Activated CD4-positive, alpha-beta T cell treated with anti-CD3 and anti-CD28 coated beads, Interleukin-2, amount 50 U/mL, for 24 hours (primary cell): Measurements from ENCODE around the gene MBOAT2.
"Not testable (repeated sequence)": the region's sequence is repeated elsewhere in the genome, so short reads cannot be mapped to it uniquely, and the experiment has no call there.

Source experiments
- DNase-seq, 2 donors: peaks; one replicate each; pipeline ENCODE4 v3.0.0-alpha.2; 2020; ENCODE audit warnings: low read depth in 1 of 2, low spot score in 1 of 2

The MBOAT2 gene

GRCh38 chr2:8993902-8994278, 9.6 kb downstream of the MBOAT2 start:
- no peak for DNase-seq

- DNase-seq = no peak
Observed at GRCh38 chr2:8993196-8993901, 10.1 kb downstream of the MBOAT2 start.

- DNase-seq = no peak
Observed at GRCh38 chr2:8992643-8993042, 10.8 kb downstream of the MBOAT2 start.

GRCh38 chr2:8989536-8990079, 13.9 kb downstream of the MBOAT2 start:
- no peak for DNase-seq

- DNase-seq = no peak
Observed at GRCh38 chr2:8987410-8987809, 16.1 kb downstream of the MBOAT2 start.

GRCh38 chr2:8986327-8986976, 17.0 kb downstream of the MBOAT2 start:
- no peak for DNase-seq

GRCh38 chr2:8985561-8986326, 17.7 kb downstream of the MBOAT2 start:
- no peak for DNase-seq

GRCh38 chr2:8984855-8985254, 18.6 kb downstream of the MBOAT2 start:
- DNase-seq = no peak

- no peak for DNase-seq
Observed at GRCh38 chr2:8984157-8984556, 19.3 kb downstream of the MBOAT2 start.

- DNase-seq = no peak
Observed at GRCh38 chr2:8983571-8983970, 19.9 kb downstream of the MBOAT2 start.

GRCh38 chr2:8981876-8982275, 21.6 kb downstream of the MBOAT2 start:
- DNase-seq = no peak

- no peak for DNase-seq
Observed at GRCh38 chr2:8980096-8980495, 23.4 kb downstream of the MBOAT2 start.

GRCh38 chr2:8977758-8978157, 25.7 kb downstream of the MBOAT2 start:
- no peak for DNase-seq

- no peak for DNase-seq
Observed at GRCh38 chr2:8976442-8977259, 26.8 kb downstream of the MBOAT2 start.

- DNase-seq = no peak
Observed at GRCh38 chr2:8974016-8974415, 29.5 kb downstream of the MBOAT2 start.

- not testable (repeated sequence) for DNase-seq
Observed at GRCh38 chr2:8973017-8973416, 30.5 kb downstream of the MBOAT2 start.

GRCh38 chr2:8972535-8972934, 30.9 kb downstream of the MBOAT2 start:
- DNase-seq = not testable (repeated sequence)

- not testable (repeated sequence) for DNase-seq
Observed at GRCh38 chr2:8969348-8969747, 34.1 kb downstream of the MBOAT2 start.

- no peak for DNase-seq
Observed at GRCh38 chr2:8966123-8966908, 37.2 kb downstream of the MBOAT2 start.
